Measurements from ENCODE around the gene LRRC61. TPM values are rescaled to one million over a fixed set of nuclear protein-coding genes. Genes with fewer than 3 reads are reported as not detected.

LRRC61 gene
- total and polyA plus RNA-seq, 2 experiments from 2014 or later = 34.7 to 75.2 TPM

GRCh38 chr7:150356265-150356897, 33.2 kb downstream of the LRRC61 start:
- Histone ChIP-seq H2AFZ (no peak overlapping the region), H3K4me2 (no peak overlapping the region), H4K20me1 (replicated peaks; ENCODE audit: insufficient read depth) (no peaks in the 10 kb centered on the region), H3K4me1 (ENCODE audit: insufficient read depth) (peaks cover 21% of the 10 kb centered on the region), H3K36me3 (ENCODE audit: insufficient read depth) (no peaks in the 10 kb centered on the region; the same call in 1 of the 2 replicates), H3K9me2 (ENCODE audit: insufficient read depth) (no peaks in the 10 kb centered on the region), H3F3A (replicated peaks; ENCODE audit: low read depth) (peaks cover 13% of the 10 kb centered on the region), H3K79me2 (replicated peaks; ENCODE audit: insufficient read depth) (no peaks in the 10 kb centered on the region), H3K27me3 (ENCODE audit: insufficient read depth) (no peaks in the 10 kb centered on the region), H3K4me3 (no peak overlapping the region), H3K27ac (ENCODE audit: low read depth) (no peak overlapping the region)
- DNase-seq (ENCODE audit: low spot score) = peak; percentile 81
- Mint-ChIP-seq H3K36me3 (ENCODE audit: low read depth) (no peaks in the 10 kb centered on the region; the same call in 2 of the 3 replicates), H3K4me1 (peaks cover 24% of the 10 kb centered on the region), H3K4me3 (no peak overlapping the region), H3K27me3 (ENCODE audit: insufficient read depth, low read depth, poor library complexity) (peaks cover 5% of the 10 kb centered on the region), H3K27ac (no peak overlapping the region), H3K9me3 (no peaks in the 10 kb centered on the region; the same call in 2 of the 3 replicates)
- TF ChIP-seq, protein P1, sequence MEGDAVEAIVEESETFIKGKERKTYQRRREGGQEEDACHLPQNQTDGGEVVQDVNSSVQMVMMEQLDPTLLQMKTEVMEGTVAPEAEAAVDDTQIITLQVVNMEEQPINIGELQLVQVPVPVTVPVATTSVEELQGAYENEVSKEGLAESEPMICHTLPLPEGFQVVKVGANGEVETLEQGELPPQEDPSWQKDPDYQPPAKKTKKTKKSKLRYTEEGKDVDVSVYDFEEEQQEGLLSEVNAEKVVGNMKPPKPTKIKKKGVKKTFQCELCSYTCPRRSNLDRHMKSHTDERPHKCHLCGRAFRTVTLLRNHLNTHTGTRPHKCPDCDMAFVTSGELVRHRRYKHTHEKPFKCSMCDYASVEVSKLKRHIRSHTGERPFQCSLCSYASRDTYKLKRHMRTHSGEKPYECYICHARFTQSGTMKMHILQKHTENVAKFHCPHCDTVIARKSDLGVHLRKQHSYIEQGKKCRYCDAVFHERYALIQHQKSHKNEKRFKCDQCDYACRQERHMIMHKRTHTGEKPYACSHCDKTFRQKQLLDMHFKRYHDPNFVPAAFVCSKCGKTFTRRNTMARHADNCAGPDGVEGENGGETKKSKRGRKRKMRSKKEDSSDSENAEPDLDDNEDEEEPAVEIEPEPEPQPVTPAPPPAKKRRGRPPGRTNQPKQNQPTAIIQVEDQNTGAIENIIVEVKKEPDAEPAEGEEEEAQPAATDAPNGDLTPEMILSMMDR (conservative IDR thresholded peaks at IDR 0.05; ENCODE audit: low read depth in 2 of 2) = peak; percentile 73 to 80
- TF ChIP-seq ZNF331 (CRISPR knock-in tag; IDR thresholded peaks at IDR 0.05; ENCODE audit: low read depth) = no peak
- peak; percentile 33 for ATAC-seq

GRCh38 chr7:150357270-150357669, 34.1 kb downstream of the LRRC61 start:
- H3K4me1 ChIP-seq (ENCODE audit: insufficient read depth) = peaks cover 30% of the 10 kb centered on the region
- peak overlapping the region; percentile 40; the same call in 1 of the 2 replicates for H3K4me2 ChIP-seq
- ATAC-seq (no peak), DNase-seq (ENCODE audit: low spot score) (no peak)
- no peaks in the 10 kb centered on the region; the same call in 2 of the 3 replicates for H3K9me3 Mint-ChIP-seq
- no peaks in the 10 kb centered on the region for H4K20me1 ChIP-seq (replicated peaks; ENCODE audit: insufficient read depth)
- no peaks in the 10 kb centered on the region; the same call in 2 of the 3 replicates for H3K36me3 Mint-ChIP-seq (ENCODE audit: low read depth)
- no peak overlapping the region for H3K4me3 Mint-ChIP-seq
- no peak overlapping the region for H3K27ac Mint-ChIP-seq
- H3K9me2 ChIP-seq (ENCODE audit: insufficient read depth) = no peaks in the 10 kb centered on the region
- no peaks in the 10 kb centered on the region for H3K27me3 ChIP-seq (ENCODE audit: insufficient read depth)
- H3K27ac ChIP-seq (ENCODE audit: low read depth) = no peak overlapping the region
- H3K36me3 ChIP-seq (ENCODE audit: insufficient read depth) = no peaks in the 10 kb centered on the region; the same call in 1 of the 2 replicates
- H3K4me1 Mint-ChIP-seq = peaks cover 33% of the 10 kb centered on the region
- H3K4me3 ChIP-seq = no peak overlapping the region
- peaks cover 5% of the 10 kb centered on the region for H3K27me3 Mint-ChIP-seq (ENCODE audit: insufficient read depth, low read depth, poor library complexity)
- H3F3A ChIP-seq (replicated peaks; ENCODE audit: low read depth) = peaks cover 18% of the 10 kb centered on the region
- no peaks in the 10 kb centered on the region for H3K79me2 ChIP-seq (replicated peaks; ENCODE audit: insufficient read depth)
- 0 out of 2 replicates have a peak overlapping the region, but pooled peaks have one; percentile 76 for H2AFZ ChIP-seq
- TF ChIP-seq JUNB (IDR thresholded peaks at IDR 0.05; ENCODE audit: unreplicated experiment) (no peak), CREB1 (CRISPR knock-in tag; IDR thresholded peaks at IDR 0.05; ENCODE audit: low read depth) (no peak), NANOG (IDR thresholded peaks at IDR 0.05; ENCODE audit: borderline replicate concordance) (no peak), STAT1 (IDR thresholded peaks at IDR 0.05; ENCODE audit: unreplicated experiment) (no peak), EZH2phosphoT487 (IDR thresholded peaks at IDR 0.05; ENCODE audit: unreplicated experiment) (no peak), POLR2AphosphoS5 (IDR thresholded peaks at IDR 0.05; ENCODE audit: low read depth) (no peak), ZNF331 (CRISPR knock-in tag; IDR thresholded peaks at IDR 0.05; ENCODE audit: low read depth) (no peak)
- TF ChIP-seq, protein P2, sequence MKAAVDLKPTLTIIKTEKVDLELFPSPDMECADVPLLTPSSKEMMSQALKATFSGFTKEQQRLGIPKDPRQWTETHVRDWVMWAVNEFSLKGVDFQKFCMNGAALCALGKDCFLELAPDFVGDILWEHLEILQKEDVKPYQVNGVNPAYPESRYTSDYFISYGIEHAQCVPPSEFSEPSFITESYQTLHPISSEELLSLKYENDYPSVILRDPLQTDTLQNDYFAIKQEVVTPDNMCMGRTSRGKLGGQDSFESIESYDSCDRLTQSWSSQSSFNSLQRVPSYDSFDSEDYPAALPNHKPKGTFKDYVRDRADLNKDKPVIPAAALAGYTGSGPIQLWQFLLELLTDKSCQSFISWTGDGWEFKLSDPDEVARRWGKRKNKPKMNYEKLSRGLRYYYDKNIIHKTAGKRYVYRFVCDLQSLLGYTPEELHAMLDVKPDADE (IDR thresholded peaks at IDR 0.05) = no peak
- TF ChIP-seq, protein P3, sequence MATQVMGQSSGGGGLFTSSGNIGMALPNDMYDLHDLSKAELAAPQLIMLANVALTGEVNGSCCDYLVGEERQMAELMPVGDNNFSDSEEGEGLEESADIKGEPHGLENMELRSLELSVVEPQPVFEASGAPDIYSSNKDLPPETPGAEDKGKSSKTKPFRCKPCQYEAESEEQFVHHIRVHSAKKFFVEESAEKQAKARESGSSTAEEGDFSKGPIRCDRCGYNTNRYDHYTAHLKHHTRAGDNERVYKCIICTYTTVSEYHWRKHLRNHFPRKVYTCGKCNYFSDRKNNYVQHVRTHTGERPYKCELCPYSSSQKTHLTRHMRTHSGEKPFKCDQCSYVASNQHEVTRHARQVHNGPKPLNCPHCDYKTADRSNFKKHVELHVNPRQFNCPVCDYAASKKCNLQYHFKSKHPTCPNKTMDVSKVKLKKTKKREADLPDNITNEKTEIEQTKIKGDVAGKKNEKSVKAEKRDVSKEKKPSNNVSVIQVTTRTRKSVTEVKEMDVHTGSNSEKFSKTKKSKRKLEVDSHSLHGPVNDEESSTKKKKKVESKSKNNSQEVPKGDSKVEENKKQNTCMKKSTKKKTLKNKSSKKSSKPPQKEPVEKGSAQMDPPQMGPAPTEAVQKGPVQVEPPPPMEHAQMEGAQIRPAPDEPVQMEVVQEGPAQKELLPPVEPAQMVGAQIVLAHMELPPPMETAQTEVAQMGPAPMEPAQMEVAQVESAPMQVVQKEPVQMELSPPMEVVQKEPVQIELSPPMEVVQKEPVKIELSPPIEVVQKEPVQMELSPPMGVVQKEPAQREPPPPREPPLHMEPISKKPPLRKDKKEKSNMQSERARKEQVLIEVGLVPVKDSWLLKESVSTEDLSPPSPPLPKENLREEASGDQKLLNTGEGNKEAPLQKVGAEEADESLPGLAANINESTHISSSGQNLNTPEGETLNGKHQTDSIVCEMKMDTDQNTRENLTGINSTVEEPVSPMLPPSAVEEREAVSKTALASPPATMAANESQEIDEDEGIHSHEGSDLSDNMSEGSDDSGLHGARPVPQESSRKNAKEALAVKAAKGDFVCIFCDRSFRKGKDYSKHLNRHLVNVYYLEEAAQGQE (IDR thresholded peaks at IDR 0.05; ENCODE audit: unreplicated experiment) = no peak
- TF ChIP-seq, protein P1 (conservative IDR thresholded peaks at IDR 0.05; ENCODE audit: low read depth in 2 of 2) = no peak
